ENCODE results near the gene REEP3. TPM values are rescaled to one million over a fixed set of nuclear protein-coding genes. Genes with fewer than 3 reads are reported as not detected.
A peak's percentile ranks its signal among the peaks of the same experiment; 100 is the strongest.
"Not testable (repeated sequence)": the region's sequence is repeated elsewhere in the genome, so short reads cannot be mapped to it uniquely, and the experiment has no call there.

Gene REEP3
- total RNA-seq, 2 experiments from 2014 or later, result 23.4 to 27.2 TPM

DNA sequence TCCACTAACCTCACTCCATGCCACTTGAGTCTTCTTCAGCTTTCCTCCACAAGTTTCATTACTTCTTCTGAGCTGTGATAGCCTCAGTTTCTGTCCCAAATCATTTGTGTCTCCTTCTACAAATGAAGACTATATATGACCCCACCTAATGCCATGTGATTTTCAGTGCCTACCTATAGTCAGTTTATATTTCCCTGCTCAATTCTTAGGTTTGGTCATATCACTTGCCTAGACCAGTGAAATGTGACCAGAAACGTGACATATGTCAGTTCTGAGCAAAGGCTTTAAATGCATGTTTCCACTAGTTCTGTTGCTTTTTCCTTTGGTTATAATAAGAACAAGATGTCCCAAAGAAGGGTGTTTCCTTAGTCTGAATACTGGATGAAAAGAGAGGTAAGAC lies 24.6 kb upstream of the REEP3 start:
- Mint-ChIP-seq H3K27me3 (no peaks in the 10 kb centered on the region), H3K27ac (no peak overlapping the region), H3K9me3 (ENCODE audit: low read depth) (no peaks in the 10 kb centered on the region), H3K4me1 (peaks cover 2% of the 10 kb centered on the region), H3K4me3 (no peak overlapping the region), H3K36me3 (peaks cover 17% of the 10 kb centered on the region)
- CTCF ChIA-PET, result interaction anchor here (0.6 to 1.1 kb wide), 2 partner anchors 10 to 249 kb away, joined by 3 to 6 read pairs; no protein-coding TSS in a partner anchor
- ATAC-seq, result no peak
- no peak for DNase-seq

DNA sequence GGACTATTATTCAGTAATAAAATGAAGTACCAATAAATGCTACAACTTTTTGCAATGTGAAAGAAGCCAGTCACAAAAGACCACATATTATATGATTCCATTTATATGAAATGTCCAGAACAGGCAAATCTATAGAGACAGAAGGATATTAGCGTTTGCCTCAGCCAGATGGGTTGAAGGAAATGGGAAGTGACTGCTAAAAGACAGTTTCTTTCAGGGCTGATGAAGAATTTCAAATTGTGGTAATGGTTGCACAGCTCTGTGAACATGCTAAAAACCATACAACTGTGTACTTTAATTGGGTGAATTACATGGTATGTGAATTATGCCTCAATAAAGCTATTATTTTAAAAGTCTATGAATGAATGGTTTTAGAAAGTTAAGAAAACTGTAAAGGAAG lies 23.9 kb upstream of the REEP3 start:
- Mint-ChIP-seq H3K36me3 (peaks cover 15% of the 10 kb centered on the region), H3K9me3 (ENCODE audit: low read depth) (no peaks in the 10 kb centered on the region), H3K27me3 (no peaks in the 10 kb centered on the region), H3K27ac (no peak overlapping the region), H3K4me1 (peaks cover 2% of the 10 kb centered on the region), H3K4me3 (no peak overlapping the region)
- ATAC-seq (no peak), DNase-seq (no peak)
- CTCF ChIA-PET, result no interaction called here

DNA sequence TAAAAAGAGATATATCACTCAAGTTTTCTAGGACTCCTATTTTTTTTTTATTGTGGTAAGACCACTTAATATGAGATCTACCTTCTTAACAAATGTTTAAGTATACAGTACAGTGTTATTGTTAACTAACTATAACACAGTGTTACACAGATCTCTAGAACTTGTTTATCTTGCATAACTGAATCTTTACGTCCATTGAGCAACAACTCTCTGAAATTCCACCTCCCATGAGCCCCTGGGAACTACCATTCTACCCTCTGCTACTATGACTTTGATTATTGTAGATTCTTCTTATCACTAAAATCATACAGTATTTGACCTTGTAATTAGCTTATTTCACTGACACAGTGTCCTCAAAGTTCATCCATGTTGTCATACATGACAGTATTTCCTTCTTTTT lies 22.5 kb upstream of the REEP3 start:
- peaks cover 2% of the 10 kb centered on the region for H3K4me1 Mint-ChIP-seq
- no peak for DNase-seq
- no peak for ATAC-seq
- no peak overlapping the region for H3K27ac Mint-ChIP-seq
- no peaks in the 10 kb centered on the region for H3K27me3 Mint-ChIP-seq
- H3K4me3 Mint-ChIP-seq, result no peak overlapping the region
- H3K9me3 Mint-ChIP-seq (ENCODE audit: low read depth), result no peaks in the 10 kb centered on the region
- peaks cover 15% of the 10 kb centered on the region for H3K36me3 Mint-ChIP-seq
- CTCF ChIA-PET, result interaction anchor here (1.0 kb wide), 1 partner anchor 42 kb away, joined by 3 read pairs; no protein-coding TSS in a partner anchor

DNA sequence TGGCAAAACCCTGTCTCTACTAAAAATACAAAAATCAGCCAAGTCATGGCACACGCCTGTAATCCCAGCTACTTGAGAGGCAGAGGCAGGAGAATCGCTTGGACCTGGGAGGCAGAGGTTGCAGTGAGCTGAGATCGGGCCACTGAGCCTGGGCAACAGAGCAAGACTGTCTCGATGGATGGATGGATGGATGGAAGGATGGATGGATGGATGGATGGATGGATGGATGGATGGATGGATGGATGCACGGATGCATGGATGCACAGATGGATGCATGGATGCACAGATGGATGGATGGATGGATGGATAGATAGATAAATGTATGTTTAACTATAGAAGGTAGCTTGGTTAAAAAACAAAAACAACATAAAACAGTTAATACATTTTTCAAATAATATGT lies 20.6 kb upstream of the REEP3 start:
- H3K4me1 Mint-ChIP-seq, result not testable (repeated sequence)

DNA sequence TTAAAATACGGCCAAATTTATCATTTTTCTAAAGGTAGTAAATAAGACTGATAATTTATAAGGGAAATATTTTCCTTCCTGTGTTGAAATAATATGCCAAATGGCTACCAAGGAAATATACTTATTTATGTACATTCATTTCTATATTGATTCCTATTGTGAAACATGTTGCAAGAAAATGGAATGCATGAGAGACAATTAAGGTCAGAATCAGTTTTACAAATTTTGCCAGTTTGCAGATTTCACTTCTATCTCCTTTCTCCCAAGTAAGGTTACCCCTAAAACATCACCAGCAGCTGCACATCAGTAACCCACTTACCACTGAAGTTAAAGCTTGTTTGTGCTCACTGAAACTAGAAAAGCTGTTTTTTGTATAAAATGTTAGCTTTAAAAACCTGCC lies 19.2 kb upstream of the REEP3 start:
- CTCF ChIA-PET, result no interaction called here

More for the DNA sequence above, 20.6 kb upstream of the REEP3 start:
- CTCF ChIA-PET, result interaction anchor here (0.7 kb wide), 1 partner anchor 9 kb away, joined by 3 read pairs; no protein-coding TSS in a partner anchor
- not testable (repeated sequence) for DNase-seq; H3K27me3 Mint-ChIP-seq; H3K4me3 Mint-ChIP-seq; H3K27ac Mint-ChIP-seq; H3K9me3 Mint-ChIP-seq (ENCODE audit: low read depth); ATAC-seq
- H3K36me3 Mint-ChIP-seq, result peaks cover 12% of the 10 kb centered on the region

DNA sequence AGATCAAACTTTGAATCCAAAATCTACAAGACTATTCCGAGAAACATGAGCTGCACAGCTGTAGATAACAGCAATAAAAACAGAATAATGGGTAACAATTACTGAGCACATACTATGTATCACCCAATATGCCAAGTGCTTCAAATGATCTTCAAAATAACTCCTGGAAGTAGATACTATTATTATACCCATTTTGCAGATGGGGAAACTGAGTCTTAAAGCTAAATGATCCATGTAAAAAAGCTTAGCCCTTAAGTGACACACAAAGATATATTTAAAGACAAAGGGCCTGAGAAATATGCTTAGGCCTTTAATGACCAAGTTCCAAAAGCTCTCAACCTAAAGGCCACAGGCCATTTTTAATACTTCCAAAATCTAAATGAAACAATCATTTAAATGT lies 18.4 kb upstream of the REEP3 start:
- Mint-ChIP-seq H3K9me3 (ENCODE audit: low read depth) (no peaks in the 10 kb centered on the region), H3K27ac (no peak overlapping the region), H3K36me3 (peaks cover 6% of the 10 kb centered on the region), H3K4me3 (no peak overlapping the region), H3K27me3 (no peaks in the 10 kb centered on the region), H3K4me1 (peaks cover 2% of the 10 kb centered on the region)
- no peak for DNase-seq
- CTCF ChIA-PET, result no interaction called here
- no peak for ATAC-seq

More for the DNA sequence above, 19.2 kb upstream of the REEP3 start:
- Mint-ChIP-seq H3K27ac (no peak overlapping the region), H3K36me3 (peaks cover 4% of the 10 kb centered on the region), H3K4me3 (no peak overlapping the region), H3K27me3 (no peaks in the 10 kb centered on the region), H3K9me3 (ENCODE audit: low read depth) (no peaks in the 10 kb centered on the region), H3K4me1 (peaks cover 2% of the 10 kb centered on the region)
- DNase-seq, result no peak
- ATAC-seq, result no peak

DNA sequence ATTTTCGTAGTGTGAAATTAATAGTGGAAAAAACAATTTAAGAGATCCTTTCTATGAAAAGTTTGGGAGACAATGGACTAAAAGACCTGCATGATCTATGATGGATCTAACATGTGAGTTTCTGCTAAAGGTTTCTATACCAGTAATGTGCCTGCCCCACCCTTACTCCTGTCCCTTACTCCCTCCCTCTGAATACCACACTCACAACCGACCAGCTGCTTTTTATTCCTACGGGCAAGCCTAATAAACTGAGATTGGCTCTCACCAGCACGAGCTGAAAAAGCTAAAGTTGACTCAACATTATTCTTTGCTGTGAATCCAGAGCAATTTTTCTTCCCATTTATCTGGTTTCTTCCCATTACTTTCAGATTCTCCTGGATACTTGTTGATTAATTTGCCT lies 17.8 kb upstream of the REEP3 start:
- Mint-ChIP-seq H3K4me3 (no peak overlapping the region), H3K36me3 (peaks cover 6% of the 10 kb centered on the region), H3K4me1 (peaks cover 2% of the 10 kb centered on the region), H3K27ac (no peak overlapping the region), H3K27me3 (no peaks in the 10 kb centered on the region), H3K9me3 (ENCODE audit: low read depth) (no peaks in the 10 kb centered on the region)
- CTCF ChIA-PET, result no interaction called here
- ATAC-seq (no peak), DNase-seq (no peak)

DNA sequence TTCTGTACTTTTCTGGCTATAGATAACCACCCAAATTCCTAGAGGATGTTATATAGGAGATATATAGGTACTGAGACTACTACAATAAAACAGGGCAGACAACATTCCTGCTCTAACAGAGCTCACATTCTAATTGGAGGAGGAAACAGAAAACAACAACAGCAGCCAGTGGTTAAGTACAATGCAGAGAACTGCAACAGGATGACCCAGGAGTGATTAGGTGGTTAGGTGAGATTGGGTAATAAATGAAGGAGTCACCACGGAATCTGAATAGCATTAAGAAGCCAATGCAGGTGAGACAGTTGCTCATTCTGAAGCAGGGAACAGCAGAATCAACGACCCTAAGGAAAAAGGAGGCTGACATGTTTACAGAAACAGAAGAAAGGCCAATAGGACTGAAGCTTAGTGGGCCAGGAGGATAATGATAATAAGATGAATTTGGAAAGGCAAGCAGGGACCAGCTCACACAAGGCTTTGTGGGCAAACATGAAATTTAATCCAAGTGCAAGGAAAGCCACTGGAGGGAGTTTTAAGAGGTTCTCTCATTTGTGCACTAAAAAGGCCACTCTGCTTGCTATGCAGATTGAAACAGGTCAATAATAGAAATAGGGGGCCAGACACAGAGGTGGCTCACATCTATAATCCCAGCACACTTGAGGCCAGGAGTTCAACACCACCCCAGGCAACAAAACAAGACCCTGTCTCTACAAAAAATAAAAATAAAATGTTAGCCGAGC lies 16.9 kb upstream of the REEP3 start:
- Mint-ChIP-seq H3K27ac (no peak overlapping the region), H3K9me3 (ENCODE audit: low read depth) (no peaks in the 10 kb centered on the region), H3K36me3 (peaks cover 12% of the 10 kb centered on the region), H3K27me3 (no peaks in the 10 kb centered on the region), H3K4me1 (no peaks in the 10 kb centered on the region), H3K4me3 (no peak overlapping the region)
- DNase-seq, result no peak
- no peak for ATAC-seq
- CTCF ChIA-PET, result interaction anchor here (0.5 to 1.9 kb wide), 3 partner anchors 11 to 216 kb away, joined by 3 to 10 read pairs (median 3); no protein-coding TSS in a partner anchor

DNA sequence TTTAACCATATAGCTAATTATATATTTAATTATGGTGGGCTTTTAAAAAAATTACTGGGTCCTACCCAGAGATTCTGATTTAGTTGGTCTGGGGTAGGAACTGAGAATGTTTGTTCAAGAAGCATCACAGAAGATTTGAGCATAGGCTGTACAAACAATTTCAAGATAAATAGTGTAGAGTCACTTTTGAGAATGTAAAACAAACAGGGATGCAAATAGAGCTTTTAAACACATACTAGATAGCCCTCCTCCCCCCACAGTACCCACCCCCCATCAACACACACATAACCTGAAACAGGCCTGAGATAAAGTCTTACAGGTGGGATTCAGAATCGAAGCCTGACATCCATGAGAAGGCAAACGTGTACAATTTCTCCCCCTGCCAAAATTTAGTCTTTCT lies 15.6 kb upstream of the REEP3 start:
- no peaks in the 10 kb centered on the region for H3K27me3 Mint-ChIP-seq
- H3K4me3 Mint-ChIP-seq, result no peak overlapping the region
- CTCF ChIA-PET, result interaction anchor here (1.0 to 1.9 kb wide), 2 partner anchors 10 to 26 kb away, joined by 3 to 10 read pairs; no protein-coding TSS in a partner anchor
- H3K27ac Mint-ChIP-seq, result no peak overlapping the region
- H3K9me3 Mint-ChIP-seq (ENCODE audit: low read depth), result no peaks in the 10 kb centered on the region
- H3K36me3 Mint-ChIP-seq, result peaks cover 14% of the 10 kb centered on the region
- H3K4me1 Mint-ChIP-seq, result peaks cover 2% of the 10 kb centered on the region
- no peak for DNase-seq
- ATAC-seq, result no peak

DNA sequence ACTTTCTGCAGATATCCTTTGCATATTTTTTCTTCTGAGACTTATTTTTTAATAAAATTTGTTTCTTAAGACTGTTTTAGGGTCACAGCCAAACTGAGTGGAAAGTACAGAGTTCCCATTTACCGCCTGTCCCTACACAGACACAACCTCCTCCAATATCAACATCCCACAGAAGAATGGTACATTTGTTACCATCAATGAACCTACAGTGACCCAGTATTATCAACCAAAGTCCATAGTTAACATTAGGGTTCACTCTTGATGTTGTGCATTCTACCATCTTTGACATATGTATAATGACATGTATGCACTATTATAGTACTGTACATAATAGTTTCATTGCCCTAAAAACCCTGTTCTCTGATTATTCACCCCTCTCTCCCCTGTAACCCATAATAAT lies 14.6 kb upstream of the REEP3 start:
- Mint-ChIP-seq H3K27ac (no peak overlapping the region), H3K9me3 (ENCODE audit: low read depth) (no peaks in the 10 kb centered on the region), H3K4me1 (peaks cover 4% of the 10 kb centered on the region), H3K27me3 (no peaks in the 10 kb centered on the region), H3K36me3 (peaks cover 17% of the 10 kb centered on the region), H3K4me3 (no peak overlapping the region)
- CTCF ChIA-PET, result interaction anchor here (1.6 to 1.9 kb wide), 2 partner anchors 9 to 12 kb away, joined by 3 to 10 read pairs; no protein-coding TSS in a partner anchor
- ATAC-seq, result no peak
- DNase-seq, result no peak

DNA sequence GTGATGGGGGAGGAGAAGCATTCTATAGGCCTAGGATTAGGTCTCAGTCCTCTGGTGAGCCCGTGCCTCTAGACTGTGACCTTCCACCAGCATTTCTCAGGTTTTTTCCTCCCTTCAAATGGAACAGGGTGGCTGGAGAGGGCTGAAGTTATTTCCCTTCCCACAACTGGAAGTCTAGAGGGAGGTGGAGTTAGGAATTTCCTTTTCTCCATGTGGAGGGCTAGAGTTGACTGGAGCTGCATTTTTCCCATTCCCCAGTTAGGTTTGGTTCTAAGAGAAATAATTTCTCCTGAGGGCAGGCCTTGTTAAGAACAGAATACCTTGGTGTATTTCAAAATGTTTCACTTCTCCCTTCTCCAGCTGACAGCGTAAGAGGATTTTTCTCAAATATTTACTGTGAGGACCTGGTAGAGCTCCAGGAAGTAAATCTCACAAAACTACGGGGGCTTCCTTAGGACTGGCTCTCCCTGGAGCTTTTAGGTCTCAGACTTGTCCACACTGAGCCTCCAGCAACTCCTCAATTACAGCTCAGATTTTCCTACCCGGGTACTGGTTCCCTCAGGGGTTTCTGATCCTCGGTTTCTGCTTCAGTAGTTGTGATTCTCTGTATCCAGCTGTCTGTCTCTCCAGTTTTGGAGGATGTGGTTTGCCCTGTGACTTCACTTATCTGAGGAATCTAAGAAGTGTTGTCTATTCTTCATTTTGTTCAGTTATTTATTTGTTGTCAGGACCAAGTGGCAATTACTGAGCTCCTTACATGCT lies 6.0 kb upstream of the REEP3 start:
- H3K4me3 Mint-ChIP-seq, result no peak overlapping the region
- peak overlapping the region; percentile 47 for H3K27ac Mint-ChIP-seq
- peaks cover 52% of the 10 kb centered on the region for H3K4me1 Mint-ChIP-seq
- H3K36me3 Mint-ChIP-seq, result peaks cover 38% of the 10 kb centered on the region
- CTCF ChIA-PET, result interaction anchor here (1.0 to 2.4 kb wide), 5 partner anchors 10 to 114 kb away, joined by 3 to 10 read pairs (median 4); no protein-coding TSS in a partner anchor
- DNase-seq, result no peak
- peaks cover 11% of the 10 kb centered on the region for H3K9me3 Mint-ChIP-seq (ENCODE audit: low read depth)
- H3K27me3 Mint-ChIP-seq, result no peaks in the 10 kb centered on the region
- ATAC-seq, result peak; percentile 47

DNA sequence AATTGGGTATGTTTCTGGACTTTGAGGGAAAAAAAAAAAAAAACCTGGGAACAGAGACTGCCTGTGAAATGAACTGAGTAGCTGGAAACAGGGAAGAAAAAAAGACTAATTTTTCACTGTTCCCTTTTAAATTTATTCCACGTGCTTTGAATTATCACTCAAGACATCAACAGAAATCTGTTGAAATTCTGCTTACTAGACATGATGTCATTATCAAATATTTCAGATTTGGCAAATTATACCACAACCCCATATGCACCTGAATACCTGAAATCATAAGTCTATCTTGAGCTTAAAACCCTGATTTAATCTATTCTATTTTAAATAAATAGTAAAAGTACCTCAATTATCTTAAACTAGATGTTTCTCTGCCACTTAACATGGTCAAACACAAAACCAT lies 5.0 kb upstream of the REEP3 start:
- Mint-ChIP-seq H3K4me1 (peaks cover 55% of the 10 kb centered on the region), H3K36me3 (peaks cover 30% of the 10 kb centered on the region), H3K27me3 (no peaks in the 10 kb centered on the region), H3K4me3 (no peak overlapping the region), H3K9me3 (ENCODE audit: low read depth) (peaks cover 11% of the 10 kb centered on the region), H3K27ac (no peak overlapping the region)
- no peak for DNase-seq
- no peak for ATAC-seq
- CTCF ChIA-PET, result interaction anchor here (1.5 to 2.4 kb wide), 3 partner anchors 11 to 113 kb away, joined by 3 to 10 read pairs (median 5); no protein-coding TSS in a partner anchor

DNA sequence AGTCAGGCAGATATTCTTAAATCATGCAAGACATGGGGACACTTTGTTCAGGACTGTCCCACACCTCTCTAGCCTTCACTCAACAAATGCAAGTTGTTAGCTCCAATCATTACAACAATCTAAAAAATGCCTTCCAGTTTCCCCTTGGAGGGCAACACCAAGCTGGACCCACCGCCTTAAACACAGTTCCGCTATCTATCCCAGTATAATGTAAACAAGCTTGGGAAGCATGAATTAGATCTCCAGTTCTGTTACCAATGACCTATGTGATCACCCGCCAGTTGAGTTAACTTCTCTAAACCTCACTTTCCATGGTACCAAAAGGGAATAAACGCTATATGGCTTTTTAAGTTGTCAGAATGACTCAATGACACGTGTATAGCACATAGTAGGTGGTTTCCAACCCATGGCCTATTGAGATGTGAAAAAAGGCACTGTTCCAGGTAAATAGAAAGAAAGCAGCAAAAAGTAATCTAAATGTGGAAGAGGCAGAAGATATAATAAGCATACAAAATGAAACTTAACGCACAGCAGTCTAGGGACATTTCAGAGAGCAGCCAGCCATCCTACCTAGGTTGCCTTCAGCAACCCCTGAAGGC lies 2.4 kb upstream of the REEP3 start:
- Mint-ChIP-seq H3K27me3 (no peaks in the 10 kb centered on the region), H3K27ac (peak overlapping the region; percentile 6), H3K4me3 (no peak overlapping the region), H3K4me1 (peaks cover 71% of the 10 kb centered on the region), H3K36me3 (peaks cover 14% of the 10 kb centered on the region), H3K9me3 (ENCODE audit: low read depth) (peaks cover 4% of the 10 kb centered on the region)
- ATAC-seq (no peak), DNase-seq (no peak)
- CTCF ChIA-PET, result interaction anchor here (1.1 kb wide), 1 partner anchor 12 kb away, joined by 3 read pairs; no protein-coding TSS in a partner anchor
